Endothelial cell of umbilical vein (primary cell): ENCODE results near the gene ANKS1B. TPM values are rescaled to one million over a fixed set of nuclear protein-coding genes. Genes with fewer than 3 reads are reported as not detected.

Experiments
- BruUV-seq: library from RNA; stranded (reverse); fragments of 400-500 nt; replicated peaks from 2 replicates; lab custom pipeline; 2021; lab: Mats Ljungman, UMichigan
- CTCF ChIA-PET: fragments of 300-600, 350-600 bp; sonication (Branson Sonifier 250); formaldehyde crosslinking; loops from one replicate; lab custom pipeline; 2021; ENCODE audit warnings: antibody characterized with exemption, inconsistent platforms; lab: Charles Lee
- POLR2A ChIA-PET: fragments of 300-600, 350-600 bp; sonication (Branson Sonifier 250); formaldehyde crosslinking; loops from one replicate; lab custom pipeline; 2021; ENCODE audit warnings: antibody characterized with exemption, inconsistent platforms; lab: Charles Lee
- DNase-seq: peaks from one replicate; pipeline ENCODE4 v3.0.0-alpha.2; 2011; ENCODE audit warnings: low read depth, low spot score
- FAIRE-seq: peaks from 2 replicates; lab custom pipeline; 2011; peaks lifted over from hg19 to GRCh38; lab: Jason Lieb, UNC
- H2AFZ ChIP-seq: 2 replicates; pipeline ENCODE4 v1.6.0; 2012; ENCODE audit warnings: low read depth, low read length, control low read depth, inconsistent platforms
- H3K27ac ChIP-seq: 2 replicates; pipeline ENCODE4 v1.5.1; 2011; ENCODE audit warnings: low read depth, mild to moderate bottlenecking, control low read depth, low read length, moderate library complexity; ENCODE audit not compliant: insufficient read depth
- H3K27me3 ChIP-seq, 2 experiments: 2 replicates each; pipeline versions ENCODE4 v1.6.0 to v1.6.1; 2011; ENCODE audit warnings: low read length in 2 of 2, mixed read lengths in 1 of 2; ENCODE audit not compliant: control insufficient read depth in 2 of 2, insufficient read depth in 2 of 2
- H3K36me3 ChIP-seq, 2 experiments: 2 replicates in 1 of 2; 3 replicates in 1 of 2; pipeline ENCODE4 v1.5.1; 2011; ENCODE audit warnings: low read length in 2 of 2, mild to moderate bottlenecking in 1 of 2, moderate library complexity in 1 of 2; ENCODE audit not compliant: control insufficient read depth in 2 of 2, insufficient read depth in 2 of 2; ENCODE audit errors: extremely low read depth in 1 of 2
- H3K4me1 ChIP-seq: 3 replicates; pipeline ENCODE4 v1.5.1; 2011; ENCODE audit warnings: mild to moderate bottlenecking, low read length; ENCODE audit not compliant: control insufficient read depth, insufficient read depth; ENCODE audit errors: extremely low read depth
- H3K4me2 ChIP-seq: 2 replicates; pipeline ENCODE4 v1.6.1; 2011; ENCODE audit warnings: low read length, control low read depth, mixed read lengths; ENCODE audit not compliant: insufficient read depth
- H3K4me3 ChIP-seq, 3 experiments: fragments of 200-600 bp in 1 of 3; sonication (generic), shearing (Covaris generic) in 1 of 3; replicated peaks in 1 of 3; 2 replicates each; pipeline ENCODE4 v1.5.1; 2011 to 2016; ENCODE audit warnings: control low read depth in 3 of 3, low read length in 3 of 3, mild to moderate bottlenecking in 2 of 3, inconsistent platforms in 1 of 3, low read depth in 1 of 3, moderate library complexity in 1 of 3; ENCODE audit not compliant: insufficient read depth in 1 of 3
- H3K79me2 ChIP-seq: 2 replicates; pipeline ENCODE4 v1.6.0; 2012; ENCODE audit warnings: low read length, inconsistent platforms; ENCODE audit not compliant: control insufficient read depth, insufficient read depth
- H3K9ac ChIP-seq: replicated peaks from 2 replicates; pipeline ENCODE3; 2011; ENCODE audit warnings: low read length, control low read depth; ENCODE audit not compliant: insufficient read depth; ENCODE audit errors: extremely low read depth
- H3K9me1 ChIP-seq: replicated peaks from 3 replicates; pipeline ENCODE4 v1.6.0; 2011; ENCODE audit warnings: mild to moderate bottlenecking, low read length; ENCODE audit not compliant: control insufficient read depth, insufficient read depth; ENCODE audit errors: extremely low read depth
- H3K9me3 ChIP-seq: replicated peaks from 2 replicates; pipeline ENCODE4 v1.5.1; 2012; ENCODE audit warnings: low read length, inconsistent platforms; ENCODE audit not compliant: control insufficient read depth, insufficient read depth
- H4K20me1 ChIP-seq: replicated peaks from 2 replicates; pipeline ENCODE3; 2011; ENCODE audit warnings: mild to moderate bottlenecking, low read length; ENCODE audit not compliant: control insufficient read depth, insufficient read depth; ENCODE audit errors: extremely low read depth
- EZH2 ChIP-seq: IDR thresholded peaks from 2 replicates; pipeline ENCODE4 v1.6.1; 2012; ENCODE audit warnings: borderline replicate concordance, low read depth, mild to moderate bottlenecking, moderate library complexity, low read length, inconsistent platforms; ENCODE audit not compliant: severe bottlenecking
- FOS ChIP-seq: IDR thresholded peaks from 2 replicates; pipeline ENCODE4 v1.6.1; 2011; ENCODE audit warnings: mild to moderate bottlenecking, low read length, moderate library complexity, borderline replicate concordance; ENCODE audit not compliant: insufficient read depth
- GATA2 ChIP-seq: IDR thresholded peaks from 2 replicates; pipeline ENCODE4 v1.7.0; 2011; ENCODE audit warnings: low read depth, mild to moderate bottlenecking, moderate library complexity, mixed read lengths, low read length; ENCODE audit not compliant: insufficient read length, insufficient read depth
- JUN ChIP-seq: IDR thresholded peaks from 2 replicates; pipeline ENCODE4 v1.6.1; 2011; ENCODE audit warnings: borderline replicate concordance, low read depth; ENCODE audit not compliant: insufficient read length, insufficient read depth
- MYC ChIP-seq: IDR thresholded peaks from one replicate; pipeline ENCODE4 v1.6.1; 2011; ENCODE audit warnings: mild to moderate bottlenecking, low read depth, low read length
- POLR2A ChIP-seq: IDR thresholded peaks from 2 replicates; pipeline ENCODE4 v1.6.1; 2012; ENCODE audit warnings: low read depth, mild to moderate bottlenecking, control low read depth, low read length
- POLR2AphosphoS5 ChIP-seq: IDR thresholded peaks from 2 replicates; pipeline ENCODE4 v1.6.1; 2012; ENCODE audit warnings: low read depth, mild to moderate bottlenecking, control low read depth, low read length, moderate library complexity; ENCODE audit not compliant: insufficient read depth
- dilution Hi-C: fragments of 300-500 bp; cut with MboI; formaldehyde crosslinking; loops from one replicate; pipeline ENCODE4 v1.15.0; 2019; ENCODE audit warnings: low sequenced_read_pairs; ENCODE audit not compliant: extremely low pct_ligation_motif_present
- intact Hi-C: fragments of 100-400 bp; cut with micrococcal nuclease; formaldehyde crosslinking; loops from one replicate; pipeline ENCODE4 v1.10.0; 2022
- polyA plus RNA-seq, 4 experiments: library from polyadenylated mRNA; depleted of rRNA in 3 of 4; stranded (reverse) in 3 of 4; unstranded in 1 of 4; fragments of >200 nt; gene quantifications; 2 replicates each; pipeline versions ENCODE4 v1.2.1 to v1.2.3, GENCODE V29; 2011 to 2012; ENCODE audit warnings: missing spikeins in 1 of 4
- total RNA-seq: library from RNA; stranded (reverse); gene quantifications from 2 replicates; pipeline ENCODE4 v1.2.3, GENCODE V29; 2021
- TF ChIP-seq, protein P1 (sequence below): IDR thresholded peaks from 2 replicates; pipeline ENCODE4 v1.6.1; 2011; ENCODE audit not compliant: insufficient read depth, insufficient read length
- TF ChIP-seq, protein P2 (sequence below), 2 donors: IDR thresholded peaks; 1 replicate in 1 of 2; 2 replicates in 1 of 2; pipeline ENCODE4 v1.5.1; 2011; ENCODE audit warnings: low read length in 2 of 2, mild to moderate bottlenecking in 2 of 2, moderate library complexity in 2 of 2, control low read depth in 1 of 2, inconsistent platforms in 1 of 2, low read depth in 1 of 2; ENCODE audit not compliant: insufficient read depth in 1 of 2; ENCODE audit errors: extremely low read depth in 1 of 2

ANKS1B gene
- total and polyA plus RNA-seq, 2 donors (not counting 3 experiments of a cell fraction or from before 2014, with no cell fraction given): 0.15 to 0.38 TPM

DNA sequence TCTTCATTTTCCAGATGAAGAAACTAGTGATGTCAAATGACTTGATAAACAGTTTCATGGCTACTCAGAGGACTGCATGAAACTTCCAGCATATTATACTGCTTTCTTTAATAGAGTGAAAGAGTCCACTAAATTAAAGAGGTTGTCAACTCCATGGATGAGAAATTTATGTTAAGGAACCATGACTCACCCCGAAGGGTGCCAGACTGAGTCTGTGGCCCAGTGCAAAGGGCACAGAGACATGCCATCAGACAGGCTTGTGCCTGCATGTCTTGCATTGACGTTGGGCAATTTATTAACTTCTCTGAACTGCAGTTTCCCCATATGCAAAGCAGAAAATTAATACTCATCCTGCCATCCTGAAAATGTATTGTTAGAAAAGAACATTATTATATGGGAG is 957.3 kb downstream of the ANKS1B start:
- Histone ChIP-seq H3K27ac (no peak overlapping the region), H3K9ac (no peak overlapping the region), H2AFZ (no peak overlapping the region), H3K27me3 (no peaks in the 10 kb centered on the region), H3K4me2 (no peak overlapping the region), H3K4me1 (no peaks in the 10 kb centered on the region), H4K20me1 (no peaks in the 10 kb centered on the region), H3K36me3 (no peaks in the 10 kb centered on the region), H3K79me2 (no peaks in the 10 kb centered on the region), H3K4me3 (no peak overlapping the region), H3K9me1 (no peaks in the 10 kb centered on the region), H3K9me3 (no peaks in the 10 kb centered on the region)
- TF ChIP-seq, protein P1, sequence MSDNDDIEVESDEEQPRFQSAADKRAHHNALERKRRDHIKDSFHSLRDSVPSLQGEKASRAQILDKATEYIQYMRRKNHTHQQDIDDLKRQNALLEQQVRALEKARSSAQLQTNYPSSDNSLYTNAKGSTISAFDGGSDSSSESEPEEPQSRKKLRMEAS: no peak
- TF ChIP-seq, protein P2, sequence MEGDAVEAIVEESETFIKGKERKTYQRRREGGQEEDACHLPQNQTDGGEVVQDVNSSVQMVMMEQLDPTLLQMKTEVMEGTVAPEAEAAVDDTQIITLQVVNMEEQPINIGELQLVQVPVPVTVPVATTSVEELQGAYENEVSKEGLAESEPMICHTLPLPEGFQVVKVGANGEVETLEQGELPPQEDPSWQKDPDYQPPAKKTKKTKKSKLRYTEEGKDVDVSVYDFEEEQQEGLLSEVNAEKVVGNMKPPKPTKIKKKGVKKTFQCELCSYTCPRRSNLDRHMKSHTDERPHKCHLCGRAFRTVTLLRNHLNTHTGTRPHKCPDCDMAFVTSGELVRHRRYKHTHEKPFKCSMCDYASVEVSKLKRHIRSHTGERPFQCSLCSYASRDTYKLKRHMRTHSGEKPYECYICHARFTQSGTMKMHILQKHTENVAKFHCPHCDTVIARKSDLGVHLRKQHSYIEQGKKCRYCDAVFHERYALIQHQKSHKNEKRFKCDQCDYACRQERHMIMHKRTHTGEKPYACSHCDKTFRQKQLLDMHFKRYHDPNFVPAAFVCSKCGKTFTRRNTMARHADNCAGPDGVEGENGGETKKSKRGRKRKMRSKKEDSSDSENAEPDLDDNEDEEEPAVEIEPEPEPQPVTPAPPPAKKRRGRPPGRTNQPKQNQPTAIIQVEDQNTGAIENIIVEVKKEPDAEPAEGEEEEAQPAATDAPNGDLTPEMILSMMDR (IDR thresholded peaks at IDR 0.05; ENCODE audit: extremely low read depth in 1 of 2, insufficient read depth in 1 of 2, low read depth in 1 of 2, low read length in 2 of 2): no peak
- TF ChIP-seq JUN (no peak), EZH2 (no peak)
- CTCF ChIA-PET: no interaction called here
- no TSS peak for BruUV-seq
- intact Hi-C loops: no loop called here
- POLR2A ChIA-PET: no interaction called here
- no peak for FAIRE-seq
- no peak for DNase-seq
- dilution Hi-C loops: no loop called here

DNA sequence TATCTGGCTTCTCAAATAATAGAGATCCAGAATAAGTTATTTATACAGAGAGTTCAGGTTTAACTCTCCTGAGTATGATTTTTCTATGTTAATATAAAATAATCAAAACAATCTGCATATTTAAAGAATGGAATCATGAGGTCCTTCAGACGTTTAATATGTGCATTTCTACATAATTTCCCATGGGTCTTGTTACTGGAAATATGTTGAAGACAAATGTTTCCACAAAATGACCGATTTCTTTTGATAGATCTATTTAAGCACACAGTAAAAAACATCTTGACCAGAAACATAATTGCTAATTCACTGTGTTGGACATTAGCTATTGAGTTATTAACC is 957.7 kb downstream of the ANKS1B start:
- Histone ChIP-seq H3K79me2 (no peaks in the 10 kb centered on the region), H4K20me1 (no peaks in the 10 kb centered on the region), H3K4me1 (no peaks in the 10 kb centered on the region), H3K27ac (no peak overlapping the region), H2AFZ (no peak overlapping the region), H3K4me2 (no peak overlapping the region), H3K9ac (no peak overlapping the region), H3K9me3 (no peaks in the 10 kb centered on the region), H3K27me3 (no peaks in the 10 kb centered on the region), H3K9me1 (no peaks in the 10 kb centered on the region), H3K4me3 (no peak overlapping the region), H3K36me3 (no peaks in the 10 kb centered on the region)
- no peak for DNase-seq
- FAIRE-seq: no peak
- ChIA-PET CTCF (no interaction called here), POLR2A (no interaction called here)
- dilution Hi-C loops: no loop called here
- TF ChIP-seq POLR2A: no peak
- TF ChIP-seq, protein P1: no peak
- TF ChIP-seq POLR2AphosphoS5: no peak
- TF ChIP-seq, protein P2 (IDR thresholded peaks at IDR 0.05; ENCODE audit: extremely low read depth in 1 of 2, insufficient read depth in 1 of 2, low read depth in 1 of 2, low read length in 2 of 2): no peak
- no peak for TF ChIP-seq MYC
- no peak for TF ChIP-seq GATA2
- no peak for TF ChIP-seq EZH2
- TF ChIP-seq FOS: no peak
- no peak for TF ChIP-seq JUN
- intact Hi-C loops: no loop called here
- no TSS peak for BruUV-seq
